Breast epithelium (tissue), 4 donors: Measurements from ENCODE around the gene TFCP2. TPM values are rescaled to one million over a fixed set of nuclear protein-coding genes. Genes with fewer than 3 reads are reported as not detected.

ENCODE experiments used
- DNase-seq, 2 donors: peaks; one replicate each; pipeline ENCODE4 v3.0.0-alpha.2; 2019; ENCODE audit warnings: low spot score in 2 of 2
- H3K27ac ChIP-seq, 2 donors: fragments of 200-600 bp; sonication (generic) in 1 of 2; one replicate each; pipeline ENCODE4 v1.5.1; 2016 to 2019; ENCODE audit warnings: mild to moderate bottlenecking in 1 of 2
- H3K27me3 ChIP-seq, 2 donors: fragments of 200-600 bp; sonication (generic) in 1 of 2; one replicate each; pipeline versions ENCODE4 v1.5.1 to v1.6.0; 2017 to 2019; ENCODE audit warnings: control low read depth in 1 of 2, mild to moderate bottlenecking in 1 of 2
- H3K36me3 ChIP-seq: fragments of 200-600 bp; one replicate; pipeline ENCODE4 v1.5.1; 2019
- H3K4me1 ChIP-seq, 2 donors: fragments of 200-600 bp; sonication (generic); one replicate each; pipeline ENCODE4 v1.5.1; 2016 to 2019; ENCODE audit warnings: control low read depth in 1 of 2
- H3K4me3 ChIP-seq, 3 donors: fragments of 200-600 bp; sonication (generic); 1 replicate in 2 of 3; 2 replicates in 1 of 3; pipeline ENCODE4 v1.5.1; 2016 to 2019; ENCODE audit warnings: mild to moderate bottlenecking in 3 of 3, moderate library complexity in 2 of 3
- H3K9me3 ChIP-seq, 2 donors: fragments of 200-600 bp; sonication (generic) in 1 of 2; one replicate each; pipeline ENCODE4 v1.5.1; 2016 to 2019; ENCODE audit warnings: control low read depth in 1 of 2
- POLR2A ChIP-seq: fragments of 450-650 bp; IDR thresholded peaks from one replicate; pipeline ENCODE4 v1.6.1; 2016; ENCODE audit warnings: antibody characterized with exemption, mild to moderate bottlenecking, moderate library complexity
- POLR2AphosphoS5 ChIP-seq, 3 donors: sonication (generic); formaldehyde crosslinking; IDR thresholded peaks; one replicate each; pipeline ENCODE4 v1.6.1; 2017; ENCODE audit warnings: antibody characterized with exemption in 3 of 3
- intact Hi-C: fragments of 100-400 bp; cut with DNase I; formaldehyde crosslinking; loops from one replicate; pipeline ENCODE4 v1.15.1; 2023; ENCODE audit warnings: low total_unique reads
- total RNA-seq, 3 donors: library from RNA; depleted of rRNA; stranded (reverse); fragments of >200 nt; gene quantifications; one replicate each; pipeline ENCODE4 v1.1.0, GENCODE V29; 2016
- TF ChIP-seq, protein P1 (sequence below), 3 donors: fragments of 450-650 bp; IDR thresholded peaks; one replicate each; pipeline ENCODE4 v1.5.1; 2016 to 2017; ENCODE audit warnings: antibody characterized with exemption in 3 of 3, mild to moderate bottlenecking in 3 of 3, moderate library complexity in 3 of 3

The TFCP2 gene
- total RNA-seq, 3 donors from 2014 or later: 14.6 to 22.1 (median 16.4) TPM

DNA sequence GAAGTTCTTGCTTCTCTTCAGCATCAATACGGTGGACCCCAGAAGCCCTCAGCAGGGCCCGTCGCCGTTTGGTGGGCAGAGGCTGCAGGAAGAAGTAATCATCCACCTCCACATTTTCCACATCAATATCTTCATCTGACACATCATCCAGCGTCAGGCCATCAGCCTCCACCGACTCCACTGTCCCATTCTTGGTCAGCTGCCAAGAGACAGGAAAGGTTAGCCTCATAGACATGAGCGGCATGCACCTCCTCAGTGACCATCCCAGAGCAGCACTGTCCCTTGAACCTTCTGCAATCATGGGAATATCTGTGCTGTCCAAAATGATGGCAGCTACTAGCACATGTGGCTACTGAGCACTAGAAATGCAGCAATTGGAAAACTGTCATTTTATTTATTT is 105.2 kb downstream of the TFCP2 start:
- TF ChIP-seq, protein P1, sequence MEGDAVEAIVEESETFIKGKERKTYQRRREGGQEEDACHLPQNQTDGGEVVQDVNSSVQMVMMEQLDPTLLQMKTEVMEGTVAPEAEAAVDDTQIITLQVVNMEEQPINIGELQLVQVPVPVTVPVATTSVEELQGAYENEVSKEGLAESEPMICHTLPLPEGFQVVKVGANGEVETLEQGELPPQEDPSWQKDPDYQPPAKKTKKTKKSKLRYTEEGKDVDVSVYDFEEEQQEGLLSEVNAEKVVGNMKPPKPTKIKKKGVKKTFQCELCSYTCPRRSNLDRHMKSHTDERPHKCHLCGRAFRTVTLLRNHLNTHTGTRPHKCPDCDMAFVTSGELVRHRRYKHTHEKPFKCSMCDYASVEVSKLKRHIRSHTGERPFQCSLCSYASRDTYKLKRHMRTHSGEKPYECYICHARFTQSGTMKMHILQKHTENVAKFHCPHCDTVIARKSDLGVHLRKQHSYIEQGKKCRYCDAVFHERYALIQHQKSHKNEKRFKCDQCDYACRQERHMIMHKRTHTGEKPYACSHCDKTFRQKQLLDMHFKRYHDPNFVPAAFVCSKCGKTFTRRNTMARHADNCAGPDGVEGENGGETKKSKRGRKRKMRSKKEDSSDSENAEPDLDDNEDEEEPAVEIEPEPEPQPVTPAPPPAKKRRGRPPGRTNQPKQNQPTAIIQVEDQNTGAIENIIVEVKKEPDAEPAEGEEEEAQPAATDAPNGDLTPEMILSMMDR (IDR thresholded peaks at IDR 0.05): no peak
- TF ChIP-seq POLR2AphosphoS5 (IDR thresholded peaks at IDR 0.05) (no peak), POLR2A (no peak)
- H3K27me3 ChIP-seq: no peaks in the 10 kb centered on the region
- intact Hi-C loops: no loop called here
- H3K9me3 ChIP-seq: no peaks in the 10 kb centered on the region
- no peak for DNase-seq
- H3K27ac ChIP-seq: no peak overlapping the region
- peaks cover 4% of the 10 kb centered on the region for H3K36me3 ChIP-seq
- no peaks in the 10 kb centered on the region for H3K4me1 ChIP-seq
- H3K4me3 ChIP-seq: no peak overlapping the region

DNA sequence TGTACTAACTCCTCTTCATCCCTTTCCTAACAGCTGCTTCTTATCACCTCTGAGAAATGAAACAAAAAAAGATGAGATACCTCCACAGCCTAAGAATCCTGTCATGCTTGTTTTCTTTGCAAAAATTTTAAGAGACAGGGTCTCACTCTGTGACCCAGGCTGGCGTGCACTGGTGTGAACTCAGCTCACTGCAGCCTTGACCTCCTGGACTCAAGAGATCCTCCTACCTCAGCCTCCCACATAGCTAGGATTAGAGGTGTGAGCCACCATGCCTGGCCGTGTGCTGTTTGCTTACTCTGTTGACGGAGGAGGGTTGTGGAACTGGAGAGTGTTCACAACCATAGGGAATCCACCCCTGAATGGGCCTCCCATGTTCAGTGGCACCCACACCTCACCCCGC is 105.7 kb downstream of the TFCP2 start:
- intact Hi-C loops: no loop called here
- peaks cover 4% of the 10 kb centered on the region for H3K36me3 ChIP-seq
- DNase-seq: no peak
- H3K27ac ChIP-seq: no peak overlapping the region
- no peaks in the 10 kb centered on the region for H3K4me1 ChIP-seq
- TF ChIP-seq POLR2A: no peak
- TF ChIP-seq, protein P1 (IDR thresholded peaks at IDR 0.05): no peak
- no peak for TF ChIP-seq POLR2AphosphoS5 (IDR thresholded peaks at IDR 0.05)
- H3K4me3 ChIP-seq: no peak overlapping the region
- no peaks in the 10 kb centered on the region for H3K27me3 ChIP-seq
- H3K9me3 ChIP-seq: no peaks in the 10 kb centered on the region

DNA sequence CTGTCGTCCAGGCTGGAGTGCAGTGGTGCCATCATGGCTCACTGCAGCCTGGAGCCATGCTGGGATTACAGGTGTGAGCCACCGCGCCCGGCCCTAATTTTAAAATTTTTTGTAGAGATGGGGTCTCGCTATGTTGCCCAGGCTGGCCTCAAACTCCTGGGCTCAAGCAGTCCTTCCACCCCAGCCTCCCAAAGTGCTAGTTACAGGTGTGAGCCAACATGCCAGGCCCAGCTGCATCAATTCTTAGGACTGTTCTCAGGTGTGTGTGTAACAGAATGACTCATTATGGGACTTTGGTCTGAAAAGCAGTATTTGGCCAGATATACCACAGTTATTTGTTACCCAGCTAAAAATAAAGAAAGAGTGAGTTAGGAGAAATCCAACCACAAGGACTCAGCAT is 107.4 kb downstream of the TFCP2 start:
- DNase-seq: no peak
- H3K27me3 ChIP-seq: no peaks in the 10 kb centered on the region
- H3K9me3 ChIP-seq: no peaks in the 10 kb centered on the region
- intact Hi-C loops: no loop called here
- no peak overlapping the region for H3K27ac ChIP-seq
- TF ChIP-seq POLR2A (no peak), POLR2AphosphoS5 (IDR thresholded peaks at IDR 0.05) (no peak)
- TF ChIP-seq, protein P1 (IDR thresholded peaks at IDR 0.05): no peak
- H3K4me1 ChIP-seq: no peaks in the 10 kb centered on the region
- no peak overlapping the region for H3K4me3 ChIP-seq
- peaks cover 4% of the 10 kb centered on the region for H3K36me3 ChIP-seq

- TF ChIP-seq POLR2AphosphoS5 (IDR thresholded peaks at IDR 0.05) (no peak), POLR2A (no peak)
- TF ChIP-seq, protein P1 (IDR thresholded peaks at IDR 0.05): no peak
- Histone ChIP-seq H3K36me3 (peaks cover 4% of the 10 kb centered on the region), H3K4me1 (no peaks in the 10 kb centered on the region), H3K27me3 (no peaks in the 10 kb centered on the region), H3K9me3 (no peaks in the 10 kb centered on the region), H3K27ac (no peak overlapping the region), H3K4me3 (no peak overlapping the region)
- no peak for DNase-seq
- intact Hi-C loops: no loop called here
Observed at GRCh38 chr12:51062631-51063397, 110.1 kb downstream of the TFCP2 start.

DNA sequence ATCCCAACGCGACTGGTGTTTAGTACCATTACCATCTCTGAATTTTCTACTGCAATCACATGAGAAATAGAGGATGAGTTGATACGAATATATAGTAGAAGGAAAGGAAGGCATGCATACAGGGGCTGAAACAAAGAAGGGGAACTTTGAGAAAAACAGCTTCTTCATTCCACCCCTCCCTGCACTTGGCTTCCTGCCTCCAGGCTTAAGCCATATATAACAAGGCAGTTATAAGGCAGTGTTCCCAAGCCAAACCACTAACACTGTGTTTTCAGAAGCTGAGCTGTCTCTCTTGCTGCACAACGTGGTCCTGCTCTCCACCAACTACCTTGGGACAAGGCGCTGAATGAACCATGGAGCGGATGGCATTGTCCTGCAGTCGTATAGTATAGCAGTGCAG is 113.8 kb downstream of the TFCP2 start:
- no peak overlapping the region for H3K27ac ChIP-seq
- no peak overlapping the region for H3K4me3 ChIP-seq
- DNase-seq: no peak
- H3K27me3 ChIP-seq: no peaks in the 10 kb centered on the region
- intact Hi-C loops: no loop called here
- TF ChIP-seq, protein P1 (IDR thresholded peaks at IDR 0.05): no peak
- no peak for TF ChIP-seq POLR2A
- TF ChIP-seq POLR2AphosphoS5 (IDR thresholded peaks at IDR 0.05): no peak
- no peaks in the 10 kb centered on the region for H3K4me1 ChIP-seq
- peaks cover 3% of the 10 kb centered on the region for H3K36me3 ChIP-seq
- H3K9me3 ChIP-seq: no peaks in the 10 kb centered on the region
